GM12878 (cell line): ENCODE results near the gene GABRR1.

Experiments
- NFIC ChIP-seq: IDR thresholded peaks from 2 replicates; pipeline ENCODE4 v1.6.1; 2012; ENCODE audit warnings: low read depth, mild to moderate bottlenecking, inconsistent platforms, low read length, moderate library complexity
- POLR2AphosphoS2 ChIP-seq: IDR thresholded peaks from 2 replicates; pipeline ENCODE4 v1.6.1; 2011; ENCODE audit warnings: low read depth, mild to moderate bottlenecking, low read length, improper control_type of control experiment, moderate library complexity
- RFX5 ChIP-seq: IDR thresholded peaks from 2 replicates; pipeline ENCODE4 v1.6.1; 2011; ENCODE audit warnings: low read depth, low read length, improper control_type of control experiment
- STAT3 ChIP-seq: IDR thresholded peaks from 2 replicates; pipeline ENCODE4 v1.6.1; 2011; ENCODE audit warnings: low read depth, low read length, improper control_type of control experiment
- TF ChIP-seq, protein P1 (sequence below), 3 experiments: IDR thresholded peaks in 2 of 3; conservative IDR thresholded peaks in 1 of 3; 2 replicates each; pipeline ENCODE4 v1.5.1; 2011; ENCODE audit warnings: low read depth in 3 of 3, low read length in 3 of 3, mild to moderate bottlenecking in 3 of 3, control low read depth in 2 of 3, moderate library complexity in 2 of 3, inconsistent platforms in 1 of 3, mixed read lengths in 1 of 3; ENCODE audit not compliant: control insufficient read depth in 2 of 3, insufficient read depth in 1 of 3; ENCODE audit errors: extremely low read depth in 1 of 3
- TF ChIP-seq, protein P2 (sequence below): IDR thresholded peaks from 2 replicates; pipeline ENCODE4 v1.6.1; 2012; ENCODE audit warnings: low read depth, low read length, improper control_type of control experiment

DNA sequence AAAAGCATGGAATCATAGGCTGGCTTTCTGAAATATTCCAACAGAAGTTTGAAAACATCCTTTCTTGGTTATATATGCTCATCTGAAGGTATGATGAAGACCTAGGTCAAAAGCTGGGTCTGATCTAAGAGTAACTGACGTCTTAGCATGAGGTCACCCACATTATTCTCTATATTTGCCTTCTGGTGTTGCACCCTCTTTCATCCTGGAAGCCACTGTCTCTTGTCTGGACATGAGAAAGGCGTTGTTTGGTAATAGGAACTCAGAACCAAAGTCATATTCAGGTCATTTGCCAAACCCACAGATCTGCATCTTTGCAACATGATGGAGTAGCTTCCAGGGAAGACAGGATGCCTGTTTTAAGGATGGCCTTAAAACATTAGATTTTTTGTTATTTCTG, 17.6 kb downstream of the GABRR1 start:
- TF ChIP-seq RFX5 = no peak
- TF ChIP-seq POLR2AphosphoS2 = no peak
- TF ChIP-seq, protein P1, sequence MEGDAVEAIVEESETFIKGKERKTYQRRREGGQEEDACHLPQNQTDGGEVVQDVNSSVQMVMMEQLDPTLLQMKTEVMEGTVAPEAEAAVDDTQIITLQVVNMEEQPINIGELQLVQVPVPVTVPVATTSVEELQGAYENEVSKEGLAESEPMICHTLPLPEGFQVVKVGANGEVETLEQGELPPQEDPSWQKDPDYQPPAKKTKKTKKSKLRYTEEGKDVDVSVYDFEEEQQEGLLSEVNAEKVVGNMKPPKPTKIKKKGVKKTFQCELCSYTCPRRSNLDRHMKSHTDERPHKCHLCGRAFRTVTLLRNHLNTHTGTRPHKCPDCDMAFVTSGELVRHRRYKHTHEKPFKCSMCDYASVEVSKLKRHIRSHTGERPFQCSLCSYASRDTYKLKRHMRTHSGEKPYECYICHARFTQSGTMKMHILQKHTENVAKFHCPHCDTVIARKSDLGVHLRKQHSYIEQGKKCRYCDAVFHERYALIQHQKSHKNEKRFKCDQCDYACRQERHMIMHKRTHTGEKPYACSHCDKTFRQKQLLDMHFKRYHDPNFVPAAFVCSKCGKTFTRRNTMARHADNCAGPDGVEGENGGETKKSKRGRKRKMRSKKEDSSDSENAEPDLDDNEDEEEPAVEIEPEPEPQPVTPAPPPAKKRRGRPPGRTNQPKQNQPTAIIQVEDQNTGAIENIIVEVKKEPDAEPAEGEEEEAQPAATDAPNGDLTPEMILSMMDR (IDR thresholded peaks at IDR 0.05 in 2 of 3, conservative IDR thresholded peaks at IDR 0.05 in 1 of 3; ENCODE audit: control insufficient read depth in 2 of 3, extremely low read depth in 1 of 3, insufficient read depth in 1 of 3, low read depth in 3 of 3, low read length in 3 of 3) = no peak
- no peak for TF ChIP-seq NFIC
- no peak for TF ChIP-seq STAT3
- TF ChIP-seq, protein P2, sequence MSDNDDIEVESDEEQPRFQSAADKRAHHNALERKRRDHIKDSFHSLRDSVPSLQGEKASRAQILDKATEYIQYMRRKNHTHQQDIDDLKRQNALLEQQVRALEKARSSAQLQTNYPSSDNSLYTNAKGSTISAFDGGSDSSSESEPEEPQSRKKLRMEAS = no peak
